Stimulated activated effector memory CD8-positive, alpha-beta T cell treated with anti-CD3 and anti-CD28 coated beads, Interleukin-12 subunit alpha, Interleukin-12 subunit beta, amount 100 ng/mL, for 72 hours (primary cell): ENCODE results near the gene ADISSP.
A peak's percentile ranks its signal among the peaks of the same experiment; 100 is the strongest.

Experiments
- ATAC-seq: fragments of 150-1000 bp; cut with Tn5 transposase; 2 replicates; pipeline ENCODE4 v1.10.0; 2021
- DNase-seq, 2 donors: peaks; one replicate each; pipeline ENCODE4 v3.0.0; 2021 to 2022; ENCODE audit warnings: low spot score in 2 of 2
- H3K27ac Mint-ChIP-seq: one replicate; pipeline ENCODE4 v1.8.0; 2022; ENCODE audit warnings: mild to moderate bottlenecking, mixed read lengths
- H3K36me3 Mint-ChIP-seq: one replicate; pipeline ENCODE4 v1.8.0; 2022; ENCODE audit warnings: mild to moderate bottlenecking, mixed read lengths
- H3K4me1 Mint-ChIP-seq: one replicate; pipeline ENCODE4 v1.8.0; 2022; ENCODE audit warnings: mixed read lengths
- H3K4me3 Mint-ChIP-seq: one replicate; pipeline ENCODE4 v1.8.0; 2022; ENCODE audit warnings: mild to moderate bottlenecking, mixed read lengths
- H3K9me3 Mint-ChIP-seq: one replicate; pipeline ENCODE4 v1.8.0; 2022; ENCODE audit warnings: mixed read lengths

The ADISSP gene

DNA sequence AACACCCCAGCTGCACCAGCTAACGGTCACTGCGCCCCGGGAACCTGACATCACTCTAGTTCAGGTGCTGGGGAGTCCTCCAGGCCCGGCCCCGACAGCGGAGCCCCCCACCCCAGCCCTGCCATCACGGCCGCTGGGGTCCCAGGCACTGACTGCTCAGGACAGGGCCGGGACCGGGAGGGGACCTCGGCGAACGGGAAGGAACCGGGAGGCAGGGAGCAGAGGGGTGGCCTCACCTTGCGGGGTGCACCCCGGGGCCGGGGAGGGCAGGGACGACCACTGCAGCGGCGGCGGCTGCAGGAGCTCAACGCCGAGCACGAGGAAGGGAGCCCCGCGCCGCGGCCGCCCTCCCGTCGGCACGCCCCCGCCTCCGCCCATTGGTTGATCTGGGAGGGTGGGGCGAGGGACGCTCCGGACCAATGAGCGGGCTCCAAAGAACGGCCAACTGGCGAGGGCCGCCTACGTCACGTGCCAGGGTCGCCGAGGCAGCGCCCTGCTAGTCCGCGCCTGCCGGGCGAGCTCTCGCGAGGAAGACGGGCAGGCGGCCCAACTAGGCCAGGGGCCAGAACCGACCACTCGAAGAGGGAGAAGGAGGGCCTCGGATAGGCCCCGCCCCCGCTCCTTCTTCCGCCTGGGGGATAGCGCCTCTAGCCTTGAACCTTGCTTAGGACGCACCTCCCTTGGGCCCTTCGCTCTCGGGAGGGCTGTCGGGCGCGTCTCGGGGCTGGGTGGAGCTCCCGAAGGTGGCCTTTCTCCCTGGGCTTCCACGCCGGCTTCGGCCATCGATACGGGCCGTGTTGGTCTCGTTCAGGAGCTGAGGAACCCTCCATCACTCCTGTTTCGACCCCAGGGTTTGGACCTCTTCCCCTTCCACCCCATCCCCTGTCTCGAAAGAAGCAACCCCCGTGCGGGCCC lies at the start of gene ADISSP:
ADISSP (minus strand) TSS at position 327 of the 915 bp plus-strand sequence. CDS start 7,653 bp downstream, outside the sequence.
- Mint-ChIP-seq H3K4me3 (peak within 1 kb of the TSS; percentile 86), H3K9me3 (no peaks in the 10 kb centered on the region), H3K27ac (peak within 1 kb of the TSS; percentile 94), H3K36me3 (peaks cover 6% of the 10 kb centered on the region), H3K4me1 (peaks cover 43% of the 10 kb centered on the region)
- peak; percentile 96 to 97 for DNase-seq
- peak; percentile 94 for ATAC-seq

DNA sequence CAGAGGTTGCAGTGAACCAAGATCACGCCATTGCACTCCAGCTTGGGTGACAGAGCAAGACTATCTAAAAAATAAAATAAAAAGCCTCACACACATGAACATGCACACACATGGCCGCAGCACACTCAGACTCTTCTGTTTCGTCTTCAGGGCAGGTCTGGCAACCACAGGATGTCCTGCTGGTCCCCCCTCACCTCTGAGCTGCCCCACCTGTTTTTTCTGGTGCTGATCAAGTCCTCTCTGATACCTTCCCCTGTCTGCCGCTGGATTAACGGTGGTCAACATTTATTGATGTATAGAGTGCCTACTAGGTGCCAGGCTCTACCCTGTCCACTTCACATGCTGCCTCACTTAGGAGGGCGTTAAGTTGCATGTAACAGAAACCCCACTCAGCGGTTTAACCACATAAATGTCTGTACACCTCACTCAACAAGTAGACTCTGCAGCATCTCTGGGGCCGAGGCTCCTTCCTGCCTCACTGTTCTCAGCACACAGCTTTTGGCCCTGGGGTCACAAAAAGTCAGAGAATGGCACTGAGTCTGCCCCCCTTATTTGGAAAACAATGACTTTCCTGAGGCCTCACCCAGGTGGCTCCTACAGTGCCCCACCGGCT lies 48.3 kb upstream of the ADISSP start:
- DNase-seq, result peak; percentile 29 to 70
- H3K36me3 Mint-ChIP-seq, result peaks cover 26% of the 10 kb centered on the region
- H3K4me1 Mint-ChIP-seq, result peaks cover 75% of the 10 kb centered on the region
- H3K27ac Mint-ChIP-seq, result peak overlapping the region; percentile 69
- H3K4me3 Mint-ChIP-seq, result peak overlapping the region; percentile 58
- ATAC-seq, result peak; percentile 37
- no peaks in the 10 kb centered on the region for H3K9me3 Mint-ChIP-seq

DNA sequence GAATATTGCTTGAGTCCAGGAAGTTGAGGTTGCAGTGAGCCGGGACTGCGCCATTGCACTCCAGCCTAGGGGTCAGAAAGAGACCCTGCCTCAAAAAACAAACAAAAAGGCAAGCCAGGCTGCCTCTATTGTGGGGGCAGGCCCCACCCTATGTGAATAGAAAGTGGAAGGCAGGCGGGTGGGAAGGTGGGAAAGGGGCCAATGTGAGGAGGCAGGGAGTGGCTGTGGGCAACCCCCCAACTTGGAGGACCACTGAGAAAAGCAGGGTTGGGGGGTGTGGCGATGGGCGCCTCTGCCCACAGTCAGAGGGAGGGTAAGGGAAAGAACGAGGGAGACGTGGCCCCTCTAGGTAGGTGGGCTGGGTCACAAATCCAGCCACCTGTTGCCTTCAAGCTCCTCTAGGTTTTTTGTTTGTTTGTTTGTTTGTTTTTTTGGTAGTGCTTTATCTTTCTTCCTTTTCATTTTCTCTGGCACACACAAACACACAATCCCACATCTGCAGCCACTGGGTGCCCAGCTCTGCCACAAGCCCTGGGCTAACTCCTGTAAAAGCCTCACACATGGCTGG lies 47.5 kb upstream of the ADISSP start:
- H3K4me3 Mint-ChIP-seq, result peak overlapping the region; percentile 58
- no peaks in the 10 kb centered on the region for H3K9me3 Mint-ChIP-seq
- peaks cover 21% of the 10 kb centered on the region for H3K36me3 Mint-ChIP-seq
- peak overlapping the region; percentile 69 for H3K27ac Mint-ChIP-seq
- no peak for ATAC-seq
- H3K4me1 Mint-ChIP-seq, result peaks cover 83% of the 10 kb centered on the region
- no peak for DNase-seq

DNA sequence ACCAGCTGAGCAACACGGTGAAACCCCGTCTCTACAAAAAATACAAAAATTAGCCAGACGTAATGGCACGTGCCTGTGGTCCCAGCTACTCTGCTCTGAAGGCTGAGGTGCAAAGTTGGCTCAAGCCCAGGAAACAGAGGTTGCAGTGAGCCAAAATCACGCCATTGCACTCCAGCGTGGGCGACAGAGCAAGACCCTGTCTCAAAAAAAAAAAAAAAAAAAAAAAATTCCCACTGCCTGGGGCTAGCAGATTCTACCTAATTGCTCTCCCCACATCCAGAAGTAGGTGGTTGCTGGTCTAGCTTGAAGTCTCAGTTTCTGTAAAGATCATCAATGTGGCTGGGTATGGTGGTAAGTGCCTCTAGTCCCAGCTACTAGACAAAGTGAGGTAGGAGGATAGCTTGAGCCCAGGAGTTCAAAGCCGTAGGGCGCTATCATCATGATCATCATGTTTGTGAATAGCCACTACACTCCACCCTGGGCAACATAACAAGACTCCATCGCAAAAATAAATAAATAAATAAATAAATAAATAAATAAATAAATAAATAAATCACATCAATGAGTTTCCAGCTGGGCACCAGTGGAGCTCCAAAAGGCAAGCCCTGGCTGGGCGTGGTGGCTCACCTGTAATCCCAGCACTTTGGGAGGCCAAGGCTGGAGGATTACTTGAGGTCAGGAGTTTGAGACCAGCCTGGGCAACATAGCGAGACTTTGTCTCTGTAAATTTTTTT lies 46.5 kb upstream of the ADISSP start:
- Mint-ChIP-seq H3K27ac (peak overlapping the region; percentile 99), H3K36me3 (peaks cover 18% of the 10 kb centered on the region), H3K4me3 (peak overlapping the region; percentile 32), H3K9me3 (no peaks in the 10 kb centered on the region), H3K4me1 (peaks cover 76% of the 10 kb centered on the region)
- DNase-seq (no peak), ATAC-seq (peak; percentile 64)

DNA sequence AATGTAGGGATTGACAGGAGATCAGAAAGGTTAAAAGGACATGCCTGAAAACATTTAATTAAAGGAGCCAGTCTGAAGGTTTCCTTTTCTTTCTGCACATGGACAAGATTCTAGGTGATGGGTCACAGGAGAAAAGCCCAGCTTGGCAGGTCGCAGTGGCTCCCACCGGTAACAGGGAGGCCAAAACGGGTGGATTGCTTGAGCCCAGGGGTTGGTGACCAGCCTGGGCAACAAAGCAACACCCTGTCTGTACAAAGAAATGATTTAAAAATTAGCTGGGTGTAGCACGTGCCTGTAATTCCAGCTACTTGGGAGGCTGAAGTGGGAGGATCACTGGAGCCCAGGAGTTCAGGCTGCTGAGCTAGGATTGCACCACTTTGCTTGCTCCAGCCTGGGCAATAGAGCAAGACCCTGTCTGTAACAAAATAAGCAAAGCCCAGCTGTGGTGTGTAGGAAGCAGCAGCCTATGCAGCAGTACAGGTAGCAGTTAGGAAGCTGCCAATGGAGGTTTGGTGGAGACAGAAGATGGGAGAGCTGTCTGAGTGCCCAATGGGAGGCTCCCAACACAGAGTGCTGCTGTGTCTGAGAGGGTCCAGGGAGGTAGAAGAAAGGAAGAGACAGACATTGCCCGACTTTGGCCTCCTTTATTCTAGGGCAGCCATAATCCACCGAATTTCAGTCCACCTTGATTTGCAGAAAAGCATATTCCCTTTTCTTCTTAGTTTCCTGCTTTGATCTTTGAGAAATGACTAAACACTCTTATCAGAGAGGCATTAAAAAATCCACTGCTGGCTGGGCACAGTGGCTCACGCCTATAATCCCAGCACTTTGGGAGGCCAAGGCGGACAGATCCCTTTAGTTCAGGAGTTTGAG lies 45.7 kb upstream of the ADISSP start:
- peaks cover 68% of the 10 kb centered on the region for H3K4me1 Mint-ChIP-seq
- ATAC-seq, result no peak
- no peaks in the 10 kb centered on the region for H3K9me3 Mint-ChIP-seq
- H3K4me3 Mint-ChIP-seq, result peak overlapping the region; percentile 32
- peaks cover 15% of the 10 kb centered on the region for H3K36me3 Mint-ChIP-seq
- DNase-seq, result no peak
- H3K27ac Mint-ChIP-seq, result peak overlapping the region; percentile 99

DNA sequence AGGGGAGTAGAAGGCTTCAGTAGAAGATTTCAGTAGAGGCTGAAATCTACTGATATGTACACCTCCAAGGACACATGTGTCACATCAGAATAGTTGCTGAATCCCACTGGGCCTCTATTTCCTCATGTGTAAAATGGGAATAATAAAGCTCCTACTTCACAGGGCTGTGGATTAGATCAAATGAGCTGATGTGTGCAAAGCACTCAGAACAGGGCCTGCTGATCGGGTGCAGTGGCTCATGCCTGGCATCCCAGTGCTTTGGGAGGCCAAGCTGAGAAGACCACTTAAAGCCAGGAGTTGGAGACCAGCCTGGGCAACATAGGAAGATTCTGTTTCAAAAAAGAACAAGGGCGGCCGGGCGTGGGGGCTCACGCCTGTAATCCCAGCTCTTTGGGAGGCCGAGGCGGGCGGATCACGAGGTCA lies 44.7 kb upstream of the ADISSP start:
- ATAC-seq, result no peak
- Mint-ChIP-seq H3K27ac (peak overlapping the region; percentile 99), H3K4me3 (peak overlapping the region; percentile 90), H3K36me3 (peaks cover 15% of the 10 kb centered on the region), H3K4me1 (peaks cover 72% of the 10 kb centered on the region), H3K9me3 (no peaks in the 10 kb centered on the region)
- no peak for DNase-seq

DNA sequence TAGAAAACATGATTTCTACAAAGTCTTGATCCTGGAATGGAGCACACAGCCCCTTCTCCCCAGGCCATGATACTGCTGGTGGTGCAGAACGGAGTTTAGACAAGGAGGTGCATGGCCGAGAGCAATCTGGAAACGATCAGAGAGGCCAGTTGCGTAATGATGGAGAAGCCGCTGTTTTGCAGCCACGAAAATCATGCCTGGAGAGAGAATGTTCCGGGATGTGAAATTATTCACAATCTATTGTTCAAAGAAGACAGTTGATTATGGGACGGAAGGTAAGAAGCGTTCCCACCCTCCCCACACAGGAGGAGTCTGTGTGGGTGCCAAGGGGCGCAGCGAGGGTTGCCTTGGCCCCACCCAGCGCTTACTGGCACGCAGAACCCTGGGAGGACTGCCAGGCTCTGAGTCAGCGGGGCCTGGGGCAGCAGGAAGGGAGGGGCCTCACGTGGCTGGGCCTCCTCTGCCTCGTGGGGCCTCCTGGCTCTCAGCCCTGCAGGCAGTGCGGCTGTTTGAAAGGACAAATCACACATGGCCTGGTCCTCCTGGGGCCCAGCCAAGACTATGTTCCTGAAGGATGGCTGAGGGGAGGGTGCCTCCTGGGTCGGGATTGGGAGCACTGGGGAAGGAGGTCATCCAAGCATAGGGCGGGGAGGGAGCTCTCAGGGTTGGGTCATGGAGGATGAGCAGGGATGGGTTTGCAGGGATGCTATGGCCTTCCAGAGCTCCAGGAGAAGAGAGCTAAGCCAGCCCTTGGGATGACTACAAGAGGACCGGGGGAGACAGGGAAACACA lies 44.1 kb upstream of the ADISSP start:
- peaks cover 75% of the 10 kb centered on the region for H3K4me1 Mint-ChIP-seq
- peak; percentile 90 for ATAC-seq

DNA sequence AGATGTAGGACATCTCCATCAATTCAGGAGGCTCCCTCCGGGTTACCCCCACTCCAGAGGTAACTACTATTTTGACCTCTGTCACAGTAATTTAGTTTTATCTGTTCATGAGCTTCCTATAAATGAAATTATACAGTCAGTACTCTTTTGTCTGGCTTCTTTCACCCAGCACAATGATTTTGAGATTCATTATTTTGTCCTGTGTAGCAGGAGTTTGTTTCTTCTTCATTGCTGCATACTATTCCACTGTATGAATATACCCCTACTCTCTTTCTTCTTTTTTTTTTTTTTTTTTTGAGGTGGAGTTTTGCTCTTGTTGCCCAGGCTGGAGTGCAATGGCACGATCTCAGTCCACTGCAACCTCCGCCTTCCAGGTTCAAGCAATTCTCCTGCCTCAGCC lies 41.0 kb upstream of the ADISSP start:
- no peak for ATAC-seq
- H3K27ac Mint-ChIP-seq, result no peak overlapping the region
- peaks cover 77% of the 10 kb centered on the region for H3K4me1 Mint-ChIP-seq

More for the DNA sequence above, 44.1 kb upstream of the ADISSP start:
- Mint-ChIP-seq H3K4me3 (peak overlapping the region; percentile 90), H3K36me3 (peaks cover 21% of the 10 kb centered on the region), H3K27ac (peak overlapping the region; percentile 99), H3K9me3 (no peaks in the 10 kb centered on the region)
- DNase-seq, result peak; percentile 80 to 91

DNA sequence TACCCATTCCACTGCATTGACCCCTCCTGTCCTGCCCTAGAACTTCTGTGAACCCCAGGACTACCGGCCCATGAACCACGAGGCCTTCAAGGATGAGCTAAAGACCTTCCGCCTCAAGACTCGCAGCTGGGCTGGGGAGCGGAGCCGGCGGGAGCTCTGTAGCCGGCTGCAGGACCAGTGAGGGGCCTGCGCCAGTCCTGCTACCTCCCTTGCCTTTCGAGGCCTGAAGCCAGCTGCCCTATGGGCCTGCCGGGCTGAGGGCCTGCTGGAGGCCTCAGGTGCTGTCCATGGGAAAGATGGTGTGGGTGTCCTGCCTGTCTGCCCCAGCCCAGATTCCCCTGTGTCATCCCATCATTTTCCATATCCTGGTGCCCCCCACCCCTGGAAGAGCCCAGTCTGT lies 37.2 kb upstream of the ADISSP start:
- peaks cover 72% of the 10 kb centered on the region for H3K4me1 Mint-ChIP-seq
- H3K27ac Mint-ChIP-seq, result peak overlapping the region; percentile 98
- ATAC-seq, result no peak
- H3K36me3 Mint-ChIP-seq, result peaks cover 75% of the 10 kb centered on the region
- H3K4me3 Mint-ChIP-seq, result no peak overlapping the region
- no peaks in the 10 kb centered on the region for H3K9me3 Mint-ChIP-seq
- no peak for DNase-seq

More for the DNA sequence above, 41.0 kb upstream of the ADISSP start:
- Mint-ChIP-seq H3K9me3 (no peaks in the 10 kb centered on the region), H3K4me3 (no peak overlapping the region), H3K36me3 (peaks cover 53% of the 10 kb centered on the region)
- no peak for DNase-seq

DNA sequence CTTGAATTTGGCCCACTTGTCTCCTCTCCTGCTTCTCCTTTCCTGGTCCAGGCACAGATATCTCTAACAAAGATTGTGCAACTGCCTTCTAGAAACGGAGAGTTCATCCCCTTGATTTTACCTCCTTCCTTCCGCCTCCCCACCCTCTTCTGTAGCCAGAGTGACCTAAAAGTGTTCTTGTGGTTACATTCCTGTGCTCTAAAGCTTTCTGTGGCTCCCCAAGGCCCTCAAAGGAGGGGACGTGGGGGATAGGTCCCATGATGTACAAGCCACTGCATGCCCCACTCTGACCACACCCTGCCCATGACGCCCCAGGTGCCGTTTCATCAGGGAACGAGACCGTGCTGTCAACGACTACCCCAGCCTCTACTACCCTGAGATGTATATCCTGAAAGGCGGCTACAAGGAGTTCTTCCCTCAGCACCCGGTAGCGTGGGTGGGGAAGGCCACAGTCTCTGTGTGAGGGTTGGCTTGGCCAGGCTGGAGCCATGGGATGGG lies 36.8 kb upstream of the ADISSP start:
- ATAC-seq, result no peak
- no peak for DNase-seq
- no peaks in the 10 kb centered on the region for H3K9me3 Mint-ChIP-seq
- peak overlapping the region; percentile 98 for H3K27ac Mint-ChIP-seq
- H3K4me3 Mint-ChIP-seq, result no peak overlapping the region
- H3K36me3 Mint-ChIP-seq, result peaks cover 77% of the 10 kb centered on the region
- peaks cover 77% of the 10 kb centered on the region for H3K4me1 Mint-ChIP-seq

DNA sequence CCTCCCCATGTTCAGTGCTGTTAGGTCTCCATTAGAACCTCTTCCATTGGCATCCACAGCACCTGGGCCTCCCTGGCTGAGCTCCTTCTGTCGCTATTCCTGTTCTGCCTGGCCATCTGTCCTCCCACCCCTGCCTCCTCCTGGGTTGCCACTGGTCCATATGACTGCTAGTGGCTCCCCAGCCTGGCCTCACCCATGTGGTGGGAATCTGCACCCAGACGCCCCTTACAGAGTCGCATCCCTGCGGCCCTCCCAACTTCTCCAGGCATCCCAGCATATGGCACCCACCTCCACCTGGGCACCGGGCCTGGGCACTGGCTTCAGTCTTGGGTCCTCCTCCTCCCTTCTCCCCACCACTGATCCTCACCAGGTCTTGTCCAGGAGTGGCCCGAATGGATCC lies 36.3 kb upstream of the ADISSP start:
- H3K9me3 Mint-ChIP-seq, result no peaks in the 10 kb centered on the region
- H3K36me3 Mint-ChIP-seq, result peaks cover 81% of the 10 kb centered on the region
- no peak overlapping the region for H3K4me3 Mint-ChIP-seq
- peak overlapping the region; percentile 98 for H3K27ac Mint-ChIP-seq
- DNase-seq (no peak), ATAC-seq (no peak)
- peaks cover 81% of the 10 kb centered on the region for H3K4me1 Mint-ChIP-seq

DNA sequence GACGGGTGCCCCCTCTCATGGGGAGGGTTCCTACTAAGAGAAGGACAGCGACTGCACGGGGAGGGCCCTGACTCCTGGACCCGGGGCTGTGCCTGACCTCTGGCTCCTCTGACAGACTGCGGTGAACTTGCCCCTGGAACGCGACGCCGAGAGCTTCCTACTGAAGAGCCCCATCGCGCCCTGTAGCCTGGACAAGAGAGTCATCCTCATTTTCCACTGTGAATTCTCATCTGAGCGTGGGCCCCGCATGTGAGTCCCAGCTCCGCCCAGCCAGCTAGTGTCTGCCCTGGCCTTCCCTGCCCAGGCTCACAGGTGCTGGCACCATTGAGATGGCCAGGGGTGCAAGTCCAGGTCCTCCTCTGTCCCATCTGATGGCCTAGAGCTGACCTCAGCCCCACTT lies 35.7 kb upstream of the ADISSP start:
- Mint-ChIP-seq H3K36me3 (peaks cover 87% of the 10 kb centered on the region), H3K27ac (peak overlapping the region; percentile 98), H3K4me1 (peaks cover 87% of the 10 kb centered on the region), H3K9me3 (no peaks in the 10 kb centered on the region), H3K4me3 (no peak overlapping the region)
- ATAC-seq, result no peak
- DNase-seq, result no peak

DNA sequence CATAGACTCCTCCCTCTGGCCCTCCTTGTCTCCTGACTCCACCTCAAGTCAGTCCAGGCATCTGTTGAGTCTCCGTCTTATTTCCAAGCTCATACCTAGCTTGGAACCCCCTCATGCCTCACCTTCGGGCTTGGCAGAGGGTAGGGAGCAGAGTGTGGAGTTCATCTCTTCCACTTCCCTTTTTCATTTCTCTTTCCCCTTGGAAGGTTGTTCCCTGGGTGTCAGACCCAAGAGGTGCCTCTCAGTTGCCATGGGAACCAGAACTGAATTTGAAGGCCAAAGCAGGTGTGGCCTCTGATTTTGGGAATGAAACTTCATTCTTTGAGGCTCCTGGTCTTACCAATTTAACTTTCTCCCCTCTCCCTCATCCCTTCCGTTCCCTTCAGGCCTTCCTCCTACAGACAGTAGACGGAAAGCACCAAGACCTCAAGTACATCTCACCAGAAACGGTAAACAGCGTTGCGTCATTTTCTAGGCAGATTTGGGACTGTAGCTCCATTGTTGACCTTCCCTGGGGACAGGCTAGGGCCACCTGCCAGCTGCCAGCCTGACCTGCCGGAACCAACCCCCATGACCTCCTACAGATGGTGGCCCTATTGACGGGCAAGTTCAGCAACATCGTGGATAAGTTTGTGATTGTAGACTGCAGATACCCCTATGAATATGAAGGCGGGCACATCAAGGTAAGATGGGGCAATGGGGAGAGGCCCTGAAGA lies 35.1 kb upstream of the ADISSP start:
- ATAC-seq, result no peak
- Mint-ChIP-seq H3K27ac (peak overlapping the region; percentile 98), H3K4me1 (peaks cover 90% of the 10 kb centered on the region), H3K9me3 (no peaks in the 10 kb centered on the region), H3K36me3 (peaks cover 93% of the 10 kb centered on the region), H3K4me3 (no peak overlapping the region)
- DNase-seq, result no peak
